Esophagus mucosa (tissue), 1 donor: ENCODE results near the gene RHEB. TPM values are rescaled to one million over a fixed set of nuclear protein-coding genes. Genes with fewer than 3 reads are reported as not detected.
A peak's percentile ranks its signal among the peaks of the same experiment; 100 is the strongest.

Source experiments
- ATAC-seq: fragments of 200-7000 bp; cut with Tn5 transposase; one replicate; pipeline ENCODE4 v1.9.1; 2020
- total RNA-seq: library from RNA; stranded (reverse); gene quantifications from one replicate; pipeline ENCODE4 v1.2.4, GENCODE V29; 2023
- donor health status: DM: yes; HTN: yes; CAD: no.

Gene RHEB
- total RNA-seq, 1 donor from 2014 or later: 48.4 TPM

GRCh38 chr7:151448261-151449252 lies 71.1 kb downstream of the RHEB start:
- peak; percentile 67 for ATAC-seq

- no peak for ATAC-seq
Measured at GRCh38 chr7:151447901-151448260, 71.8 kb downstream of the RHEB start.

DNA sequence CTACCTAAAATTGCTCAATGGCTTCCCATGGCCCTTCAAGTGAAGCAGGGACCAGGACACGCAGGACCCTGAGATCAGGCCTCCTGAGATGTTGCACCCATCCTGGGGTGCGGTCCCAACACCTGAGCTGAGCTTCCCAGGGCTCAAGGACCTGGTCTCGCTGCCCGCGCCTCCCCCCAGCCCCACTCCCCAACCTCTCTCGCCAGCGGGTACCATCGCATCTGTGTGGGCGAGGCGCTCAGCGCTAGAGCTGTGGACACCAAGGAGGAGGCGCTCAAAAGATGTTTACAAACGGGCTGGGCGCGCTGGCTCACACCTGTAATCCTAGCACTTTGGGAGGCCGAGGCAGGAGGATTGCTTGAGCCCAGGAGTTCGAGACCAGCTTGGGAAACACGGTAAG lies 72.4 kb downstream of the RHEB start:
- ATAC-seq: no peak

DNA sequence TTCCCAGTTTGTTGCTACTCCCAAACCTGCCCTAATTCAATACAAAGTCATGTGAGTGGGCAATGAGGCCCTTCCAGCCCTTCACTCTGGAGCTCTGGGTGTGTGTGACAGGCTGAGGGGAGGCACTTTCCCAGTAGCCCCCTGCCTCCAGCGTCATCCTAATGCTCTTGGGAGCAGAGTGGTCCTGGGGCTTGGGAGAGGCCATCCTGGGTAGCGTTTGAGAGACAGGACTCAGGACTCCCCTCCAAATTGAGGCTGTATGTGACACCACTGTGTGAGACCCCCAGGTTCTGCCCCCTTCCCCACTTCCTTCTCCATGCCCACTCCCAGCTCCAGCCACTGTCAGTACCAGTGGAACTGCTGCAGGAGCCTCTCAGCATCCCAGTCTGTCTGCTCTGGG lies 73.3 kb downstream of the RHEB start:
- no peak for ATAC-seq

- no peak for ATAC-seq
Measured at GRCh38 chr7:151444632-151445031, 75.1 kb downstream of the RHEB start.

GRCh38 chr7:151442776-151443496 lies 76.8 kb downstream of the RHEB start:
- no peak for ATAC-seq

DNA sequence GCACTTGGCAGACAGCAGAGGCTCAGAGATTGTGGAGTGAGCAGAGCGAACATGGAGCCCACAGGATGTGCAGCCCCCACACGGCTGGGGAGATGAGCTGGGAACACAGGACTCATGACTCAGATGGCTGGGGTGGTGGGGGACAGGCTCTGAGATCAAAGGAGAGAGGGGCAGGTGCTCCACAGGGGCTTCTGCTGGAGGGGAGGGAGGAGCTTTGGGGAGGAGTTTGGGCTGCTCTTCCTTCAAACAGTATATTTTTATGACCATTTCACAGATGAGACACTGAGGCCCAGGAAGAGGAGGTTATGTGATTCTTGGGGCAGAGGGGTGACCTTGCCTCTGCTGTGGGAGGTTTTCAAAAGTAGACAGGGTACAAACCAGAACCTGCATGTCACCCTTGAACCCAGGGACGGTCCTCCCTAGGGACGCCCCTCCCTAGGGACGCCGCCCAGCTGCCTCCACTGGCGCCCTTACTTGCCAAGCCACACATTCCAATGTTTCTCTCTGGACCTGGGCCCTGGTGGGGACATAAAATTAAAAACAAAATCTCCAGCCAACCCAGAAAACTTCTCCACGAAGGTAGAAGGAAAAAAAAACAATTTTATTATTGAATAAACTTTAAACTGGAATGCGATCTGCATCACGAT lies 78.8 kb downstream of the RHEB start:
- no peak for ATAC-seq

DNA sequence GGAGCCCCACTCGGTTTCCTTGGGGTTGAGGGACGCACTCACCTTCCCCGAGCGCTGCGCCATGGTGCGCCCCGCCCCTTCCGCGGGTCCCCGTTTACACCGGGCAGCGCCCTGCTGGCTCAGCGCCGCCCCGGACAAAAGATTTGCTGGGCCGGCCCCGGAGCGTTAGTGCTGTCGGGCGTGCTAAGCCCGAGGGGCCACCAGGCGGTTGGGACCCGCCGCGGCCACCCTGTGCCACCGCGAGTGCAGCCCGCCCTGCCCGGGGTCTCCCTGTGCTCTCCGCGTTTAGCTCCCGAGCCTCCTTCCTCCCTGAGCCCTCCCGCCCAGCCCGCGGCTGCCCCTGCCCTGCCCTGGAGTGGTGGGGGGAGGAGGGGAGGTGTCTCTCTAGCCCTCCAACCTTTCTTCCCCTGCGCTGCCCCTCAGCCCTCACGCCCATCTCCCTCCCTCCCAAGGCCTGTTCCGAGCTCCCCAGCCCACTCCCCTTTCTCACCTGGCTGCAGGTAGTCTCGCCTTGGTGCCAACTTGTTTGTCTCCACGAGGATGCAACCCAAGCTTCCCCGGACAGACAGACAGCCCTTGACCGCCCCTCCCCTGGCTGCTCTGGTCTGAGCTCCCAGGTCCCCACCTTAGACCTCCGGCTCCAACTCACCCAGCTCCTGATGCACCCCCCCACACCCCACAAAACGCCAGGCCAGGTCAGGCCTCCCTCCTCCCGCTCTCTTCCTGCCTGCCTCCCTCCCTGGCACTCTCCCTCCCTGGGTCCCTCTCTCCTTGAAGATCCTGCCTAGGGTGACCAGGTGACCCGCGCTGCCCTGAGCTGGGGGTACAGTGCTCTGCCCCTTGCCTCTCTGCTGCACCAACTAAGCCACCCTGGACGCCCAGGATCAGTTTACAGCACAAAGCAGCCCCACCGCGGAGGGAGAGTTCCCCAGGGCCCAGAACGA lies 79.6 kb downstream of the RHEB start, which contains the start of gene CRYGN:
Gene CRYGN, minus strand, starts transcription at position 287 of the 944 bp plus-strand sequence. Its CDS starts 224 bp downstream, at position 63.
- ATAC-seq: peak; percentile 26

- ATAC-seq: no peak
Measured at GRCh38 chr7:151438864-151439601, 80.7 kb downstream of the RHEB start.

- ATAC-seq: no peak
Measured at GRCh38 chr7:151437866-151438516, 81.7 kb downstream of the RHEB start.

- ATAC-seq: no peak
Measured at GRCh38 chr7:151437159-151437553, 82.5 kb downstream of the RHEB start.

DNA sequence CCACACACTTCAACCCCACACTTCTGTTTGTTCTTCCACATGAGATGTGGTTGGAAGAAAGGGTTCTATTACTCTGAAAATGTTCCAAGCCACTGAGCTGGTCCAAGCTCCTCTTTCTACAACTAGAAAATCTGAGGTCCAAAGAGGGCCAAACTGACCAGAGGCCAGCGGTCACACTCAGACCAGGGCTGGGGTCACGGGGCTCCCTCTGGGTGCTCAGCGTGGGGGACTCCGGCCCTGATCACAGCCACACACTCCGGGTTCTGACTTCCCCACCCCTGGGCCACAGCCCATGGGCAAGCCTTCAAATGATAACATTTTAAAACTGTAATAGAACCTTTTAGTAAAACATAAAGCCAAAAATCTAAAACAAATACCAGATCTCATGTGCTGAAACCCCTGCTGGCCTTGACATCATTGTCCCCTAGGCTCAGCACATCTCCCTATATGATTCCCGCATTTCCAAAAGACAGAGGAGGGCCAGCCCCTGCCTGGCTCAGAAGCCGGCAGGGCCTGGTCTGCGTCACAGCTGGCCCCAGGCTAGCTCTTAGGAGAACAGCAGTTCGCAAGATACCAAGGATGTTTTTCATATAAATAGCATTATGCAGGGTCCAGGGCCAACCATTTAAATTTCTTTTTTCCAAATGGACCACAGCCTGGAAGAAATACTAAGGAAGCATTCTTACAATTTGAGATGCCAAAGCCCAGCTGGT lies 83.1 kb downstream of the RHEB start:
- ATAC-seq: no peak

GRCh38 chr7:151435971-151436370 lies 83.7 kb downstream of the RHEB start:
- no peak for ATAC-seq

DNA sequence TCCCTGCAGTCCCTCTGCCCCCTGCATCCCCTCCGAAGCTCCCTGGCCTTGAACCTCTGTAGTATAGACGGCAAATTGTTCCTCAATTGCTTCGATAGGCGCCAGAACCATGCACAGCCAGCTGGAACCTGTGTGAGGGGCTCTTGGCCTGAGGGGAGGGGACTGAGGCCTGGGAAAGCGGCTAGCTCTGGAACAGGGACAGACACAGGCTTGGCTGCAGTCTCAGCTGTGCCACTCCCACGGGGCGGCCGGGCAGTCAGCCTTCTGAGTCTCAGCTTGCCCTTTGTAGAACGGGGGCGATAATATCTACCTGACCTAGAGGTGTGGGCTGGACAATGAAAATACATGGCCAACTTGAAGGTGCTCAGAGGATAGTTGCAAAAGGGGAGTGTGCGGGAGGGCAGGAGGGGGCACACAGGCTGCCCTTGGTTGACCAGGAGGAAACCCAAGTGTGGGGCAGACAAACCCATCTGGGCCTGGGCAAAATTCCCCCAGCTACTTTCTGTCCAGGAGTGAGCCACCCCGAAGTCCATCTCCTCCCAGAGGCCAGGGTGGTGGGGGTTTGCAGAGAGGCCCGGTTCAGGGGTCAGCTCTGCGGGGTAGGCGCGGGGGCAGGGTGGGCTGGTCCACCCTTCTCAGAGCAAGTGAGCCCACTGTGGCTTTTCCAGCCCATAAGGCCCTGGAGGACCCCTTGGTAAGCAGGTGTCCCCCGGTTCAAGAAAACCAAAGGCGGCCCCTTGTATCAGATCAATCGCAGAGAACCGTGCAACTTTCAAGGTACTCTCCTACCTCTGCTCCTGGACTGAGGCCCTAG lies 84.4 kb downstream of the RHEB start:
- ATAC-seq: no peak

DNA sequence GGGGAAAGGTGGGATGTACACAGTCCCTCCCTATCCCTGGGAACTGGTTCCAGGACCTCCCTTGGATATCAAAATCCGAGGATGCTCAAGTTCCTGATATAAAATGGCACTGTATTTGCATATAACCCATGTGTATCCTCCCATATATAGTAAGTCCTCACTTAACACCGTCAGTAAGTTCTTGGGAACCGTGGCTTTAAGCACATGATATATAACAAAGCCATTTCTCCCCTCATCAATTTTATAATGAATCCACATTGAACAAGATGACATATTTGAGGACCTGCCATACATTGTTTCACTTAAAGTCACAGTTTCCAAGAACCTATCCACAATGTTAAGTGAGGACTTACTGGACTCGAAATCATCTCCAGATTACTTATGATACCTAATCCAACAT lies 85.1 kb downstream of the RHEB start:
- ATAC-seq: no peak

GRCh38 chr7:151433721-151434400 lies 85.8 kb downstream of the RHEB start:
- ATAC-seq: no peak

DNA sequence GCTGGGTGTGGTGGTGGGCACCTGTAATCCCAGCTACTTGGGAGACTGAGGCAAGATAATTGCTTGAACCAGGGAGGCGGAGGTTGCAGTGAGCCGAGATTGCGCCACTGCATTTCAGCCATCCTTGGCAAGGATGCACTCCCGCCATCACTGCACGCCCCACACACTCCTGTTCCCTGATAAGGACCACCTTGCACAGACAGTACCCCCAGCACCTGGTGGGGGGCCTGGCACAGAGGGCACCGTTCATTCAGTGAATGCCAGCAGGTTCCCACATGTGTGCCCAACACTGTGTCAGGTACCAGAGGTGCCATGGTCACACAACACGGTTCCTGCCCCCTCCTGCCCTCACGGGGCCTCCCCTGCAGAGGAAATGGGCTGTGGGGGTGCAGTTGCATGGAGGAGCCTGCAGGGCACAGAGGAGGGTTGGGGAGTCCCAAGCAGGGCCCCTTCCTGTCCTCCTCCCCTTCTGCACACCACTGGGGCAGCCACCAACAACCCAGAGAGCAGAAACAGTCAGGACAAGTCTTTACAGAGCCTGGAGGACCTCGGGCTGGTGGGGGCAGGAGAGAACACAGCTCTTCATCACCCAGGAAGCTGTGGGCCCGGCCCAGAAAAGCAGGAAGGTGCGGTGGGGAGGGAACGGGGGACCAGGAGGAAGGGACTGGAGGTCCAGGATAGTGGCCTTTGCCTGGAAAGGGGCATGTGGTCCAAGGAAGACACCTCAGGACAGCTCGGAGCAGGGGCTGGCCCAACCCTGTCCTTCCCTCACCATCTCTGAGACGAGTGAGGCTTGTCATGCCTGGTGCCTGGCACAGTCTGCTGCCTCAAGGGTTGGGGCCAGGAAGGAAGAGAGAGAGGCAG lies 86.8 kb downstream of the RHEB start:
- ATAC-seq: peak; percentile 51
